Measurements from ENCODE around the gene TOLLIP. TPM values are rescaled to one million over a fixed set of nuclear protein-coding genes. Genes with fewer than 3 reads are reported as not detected.

The TOLLIP gene
- total RNA-seq, 1 donor from 2014 or later, result 71.1 TPM

- Histone ChIP-seq H3K27ac (no peak overlapping the region), H3K4me1 (peaks cover 8% of the 10 kb centered on the region), H3K36me3 (peaks cover 73% of the 10 kb centered on the region), H3K27me3 (no peaks in the 10 kb centered on the region), H3K9me3 (no peaks in the 10 kb centered on the region), H3K4me3 (no peak overlapping the region)
- ATAC-seq (no peak), DNase-seq (no peak)
- intact Hi-C loops (cut with DNase I), result no loop called here
- no peak for TF ChIP-seq CTCF (IDR thresholded peaks at IDR 0.05)
These were observed 30.4 kb downstream of the TOLLIP start for GRCh38 chr11:1278766-1279673.

- no peak for TF ChIP-seq CTCF (IDR thresholded peaks at IDR 0.05)
- DNase-seq, result no peak
These were observed 31.4 kb downstream of the TOLLIP start for GRCh38 chr11:1277936-1278512.

GRCh38 chr11:1276866-1277615, 32.4 kb downstream of the TOLLIP start:
- ATAC-seq, result no peak
- intact Hi-C loops (cut with DNase I), result no loop called here
- no peak for DNase-seq

More at GRCh38 chr11:1277936-1278512, 31.4 kb downstream of the TOLLIP start:
- Histone ChIP-seq H3K4me3 (no peak overlapping the region), H3K9me3 (no peaks in the 10 kb centered on the region), H3K4me1 (peaks cover 8% of the 10 kb centered on the region), H3K27me3 (no peaks in the 10 kb centered on the region), H3K27ac (no peak overlapping the region), H3K36me3 (peaks cover 63% of the 10 kb centered on the region)
- ATAC-seq, result no peak
- intact Hi-C loops (cut with DNase I), result no loop called here

GRCh38 chr11:1276041-1276790, 33.2 kb downstream of the TOLLIP start:
- Histone ChIP-seq H3K36me3 (peaks cover 48% of the 10 kb centered on the region), H3K4me1 (no peaks in the 10 kb centered on the region), H3K27ac (no peak overlapping the region), H3K9me3 (no peaks in the 10 kb centered on the region), H3K4me3 (no peak overlapping the region), H3K27me3 (no peaks in the 10 kb centered on the region)
- intact Hi-C loops (cut with DNase I), result no loop called here
- ATAC-seq, result no peak
- TF ChIP-seq CTCF (IDR thresholded peaks at IDR 0.05), result no peak
- DNase-seq, result no peak

More at GRCh38 chr11:1276866-1277615, 32.4 kb downstream of the TOLLIP start:
- no peak for TF ChIP-seq CTCF (IDR thresholded peaks at IDR 0.05)
- Histone ChIP-seq H3K36me3 (peaks cover 56% of the 10 kb centered on the region), H3K4me3 (no peak overlapping the region), H3K27ac (no peak overlapping the region), H3K4me1 (peaks cover 8% of the 10 kb centered on the region), H3K9me3 (no peaks in the 10 kb centered on the region), H3K27me3 (no peaks in the 10 kb centered on the region)

- DNase-seq, result no peak
- intact Hi-C loops (cut with DNase I), result no loop called here
These were observed 34.4 kb downstream of the TOLLIP start for GRCh38 chr11:1275021-1275420.

More at GRCh38 chr11:1275021-1275420, 34.4 kb downstream of the TOLLIP start:
- Histone ChIP-seq H3K27ac (no peak overlapping the region), H3K36me3 (peaks cover 37% of the 10 kb centered on the region), H3K4me3 (no peak overlapping the region), H3K9me3 (no peaks in the 10 kb centered on the region), H3K27me3 (no peaks in the 10 kb centered on the region), H3K4me1 (no peaks in the 10 kb centered on the region)
- TF ChIP-seq CTCF (IDR thresholded peaks at IDR 0.05), result no peak
- ATAC-seq, result no peak

All from upper lobe of right lung (tissue), 1 donor.